ENCODE data around the gene RYR2. TPM values are rescaled to one million over a fixed set of nuclear protein-coding genes. Genes with fewer than 3 reads are reported as not detected.

RYR2 gene
- total RNA-seq, 2 experiments from 2014 or later, result not detected

GRCh38 chr1:237390823-237391222 is 348.8 kb downstream of the RYR2 start:
- no peaks in the 10 kb centered on the region for H3K9me3 ChIP-seq (ENCODE audit: low read length)
- no peaks in the 10 kb centered on the region for H3K79me2 ChIP-seq (ENCODE audit: insufficient read depth, low read depth, low read length)
- no peaks in the 10 kb centered on the region for H3K36me3 ChIP-seq (ENCODE audit: insufficient read depth, low read length)
- no peaks in the 10 kb centered on the region for H3K4me1 ChIP-seq (ENCODE audit: insufficient read depth, low read length, poor library complexity, severe bottlenecking)
- DNase-seq (ENCODE audit: low spot score), result no peak
- POLR2A ChIA-PET, result interaction anchor here (0.8 kb wide), 1 partner anchor 11 kb away, joined by 3 read pairs; no protein-coding TSS in a partner anchor
- H3K4me2 ChIP-seq (ENCODE audit: low read length), result no peak overlapping the region
- no peaks in the 10 kb centered on the region for H3K9me2 ChIP-seq (ENCODE audit: insufficient read depth, low read length)
- intact Hi-C loops (cut with micrococcal nuclease; ENCODE audit: unreplicated experiment), result no loop called here
- no peak overlapping the region for H2AFZ ChIP-seq (ENCODE audit: low read length)
- BruUV-seq (replicated peaks), result no TSS peak
- H3K4me3 ChIP-seq (ENCODE audit: low read depth, low read length, poor library complexity, severe bottlenecking), result no peak overlapping the region
- TF ChIP-seq CTCF (conservative IDR thresholded peaks at IDR 0.05; ENCODE audit: low read length), result no peak
- TF ChIP-seq EZH2phosphoT487 (IDR thresholded peaks at IDR 0.05; ENCODE audit: borderline replicate concordance, low read depth, low read length), result no peak
- no peaks in the 10 kb centered on the region for H4K20me1 ChIP-seq (ENCODE audit: insufficient read depth, low read length)
- CTCF ChIA-PET (ENCODE audit: unreplicated experiment), result no interaction called here
- no peak overlapping the region for H3K27ac ChIP-seq (ENCODE audit: low read depth, low read length, poor library complexity, severe bottlenecking)

- Histone ChIP-seq H3K4me1 (ENCODE audit: insufficient read depth, low read length, poor library complexity, severe bottlenecking) (no peaks in the 10 kb centered on the region), H3K4me2 (ENCODE audit: low read length) (no peak overlapping the region), H3K4me3 (ENCODE audit: low read depth, low read length, poor library complexity, severe bottlenecking) (no peak overlapping the region), H2AFZ (ENCODE audit: low read length) (no peak overlapping the region), H3K9me2 (ENCODE audit: insufficient read depth, low read length) (no peaks in the 10 kb centered on the region), H3K79me2 (ENCODE audit: insufficient read depth, low read depth, low read length) (no peaks in the 10 kb centered on the region), H4K20me1 (ENCODE audit: insufficient read depth, low read length) (no peaks in the 10 kb centered on the region), H3K9me3 (ENCODE audit: low read length) (no peaks in the 10 kb centered on the region), H3K27ac (ENCODE audit: low read depth, low read length, poor library complexity, severe bottlenecking) (no peak overlapping the region), H3K36me3 (ENCODE audit: insufficient read depth, low read length) (no peaks in the 10 kb centered on the region)
- CTCF ChIA-PET (ENCODE audit: unreplicated experiment), result no interaction called here
- intact Hi-C loops (cut with micrococcal nuclease; ENCODE audit: unreplicated experiment), result no loop called here
- no peak for DNase-seq (ENCODE audit: low spot score)
- POLR2A ChIA-PET, result no interaction called here
- BruUV-seq (replicated peaks), result no TSS peak
- no peak for TF ChIP-seq CTCF (conservative IDR thresholded peaks at IDR 0.05; ENCODE audit: low read length)
- no peak for TF ChIP-seq EZH2phosphoT487 (IDR thresholded peaks at IDR 0.05; ENCODE audit: borderline replicate concordance, low read depth, low read length)
Observed at GRCh38 chr1:237393632-237394031, 351.6 kb downstream of the RYR2 start.

- intact Hi-C loops (cut with micrococcal nuclease; ENCODE audit: unreplicated experiment), result no loop called here
- no peak overlapping the region for H3K4me3 ChIP-seq (ENCODE audit: low read depth, low read length, poor library complexity, severe bottlenecking)
- no peaks in the 10 kb centered on the region for H4K20me1 ChIP-seq (ENCODE audit: insufficient read depth, low read length)
- no peak for DNase-seq (ENCODE audit: low spot score)
- no peak overlapping the region for H3K4me2 ChIP-seq (ENCODE audit: low read length)
- H3K36me3 ChIP-seq (ENCODE audit: insufficient read depth, low read length), result no peaks in the 10 kb centered on the region
- no peaks in the 10 kb centered on the region for H3K4me1 ChIP-seq (ENCODE audit: insufficient read depth, low read length, poor library complexity, severe bottlenecking)
- ChIA-PET CTCF (ENCODE audit: unreplicated experiment) (no interaction called here), POLR2A (interaction anchor here (0.7 kb wide), 1 partner anchor 18 kb away, joined by 3 read pairs; no protein-coding TSS in a partner anchor)
- H2AFZ ChIP-seq (ENCODE audit: low read length), result no peak overlapping the region
- TF ChIP-seq CTCF (conservative IDR thresholded peaks at IDR 0.05; ENCODE audit: low read length), result no peak
- TF ChIP-seq EZH2phosphoT487 (IDR thresholded peaks at IDR 0.05; ENCODE audit: borderline replicate concordance, low read depth, low read length), result no peak
- H3K9me3 ChIP-seq (ENCODE audit: low read length), result no peaks in the 10 kb centered on the region
- BruUV-seq (replicated peaks), result no TSS peak
- no peaks in the 10 kb centered on the region for H3K79me2 ChIP-seq (ENCODE audit: insufficient read depth, low read depth, low read length)
- no peak overlapping the region for H3K27ac ChIP-seq (ENCODE audit: low read depth, low read length, poor library complexity, severe bottlenecking)
- H3K9me2 ChIP-seq (ENCODE audit: insufficient read depth, low read length), result no peaks in the 10 kb centered on the region
Observed at GRCh38 chr1:237394281-237394680, 352.3 kb downstream of the RYR2 start.
